PC-3 (cell line): ENCODE results near the gene C2CD3. TPM values are rescaled to one million over a fixed set of nuclear protein-coding genes. Genes with fewer than 3 reads are reported as not detected.

Source experiments
- ATAC-seq: fragments of 200-7000 bp; cut with Tn5 transposase; 2 replicates; pipeline ENCODE4 v1.9.1; 2020; ENCODE audit warnings: mild to moderate bottlenecking, moderate library complexity
- BruUV-seq: library from RNA; stranded (reverse); fragments of 400-500 nt; replicated peaks from 2 replicates; lab custom pipeline; 2021; lab: Mats Ljungman, UMichigan
- CTCF ChIA-PET: fragments of 300-600 bp; sonication (Branson Sonifier 250); formaldehyde crosslinking; loops from one replicate; lab custom pipeline; 2022; ENCODE audit warnings: antibody characterized with exemption; lab: Charles Lee
- POLR2A ChIA-PET: fragments of 300-600 bp; sonication (Branson Sonifier 250); formaldehyde crosslinking; loops from one replicate; lab custom pipeline; 2022; ENCODE audit warnings: antibody characterized with exemption; ENCODE audit not compliant: unreplicated experiment; lab: Charles Lee
- DNase-seq: peaks from one replicate; pipeline ENCODE4 v3.0.0-alpha.2; 2015
- H2AFZ ChIP-seq: fragments of 300-600 bp; sonication (generic); 2 replicates; pipeline ENCODE4 v1.6.0; 2016; ENCODE audit warnings: antibody characterized with exemption, low read length
- H3F3A ChIP-seq: fragments of 300-600 bp; sonication (generic); one replicate; pipeline ENCODE4 v1.6.0; 2017; ENCODE audit warnings: antibody characterized with exemption, low read length, control low read depth, mild to moderate bottlenecking; ENCODE audit not compliant: unreplicated experiment
- H3K27ac ChIP-seq: fragments of 300-600 bp; sonication (generic); 2 replicates; pipeline ENCODE4 v1.5.1; 2016; ENCODE audit warnings: mild to moderate bottlenecking, low read length
- H3K27me3 ChIP-seq: fragments of 300-600 bp; sonication (generic); 2 replicates; pipeline ENCODE4 v1.6.1; 2016; ENCODE audit warnings: low read length, mixed read lengths
- H3K36me3 ChIP-seq: fragments of 300-600 bp; sonication (generic); 2 replicates; pipeline ENCODE4 v1.6.1; 2016; ENCODE audit warnings: low read depth, mixed run types, low read length, mixed read lengths
- H3K4me1 ChIP-seq: fragments of 300-600 bp; sonication (generic); 2 replicates; pipeline ENCODE4 v1.5.1; 2016; ENCODE audit warnings: low read length; ENCODE audit not compliant: insufficient read depth
- H3K4me2 ChIP-seq: fragments of 300-600 bp; sonication (generic); 2 replicates; pipeline ENCODE4 v1.6.0; 2016; ENCODE audit warnings: low read length
- H3K4me3 ChIP-seq: fragments of 300-600 bp; sonication (generic); 2 replicates; pipeline ENCODE4 v1.5.1; 2016; ENCODE audit warnings: mild to moderate bottlenecking, low read length, mixed read lengths
- H3K79me2 ChIP-seq: fragments of 300-600 bp; sonication (generic); 2 replicates; pipeline ENCODE4 v1.6.1; 2017; ENCODE audit warnings: low read length, mixed read lengths
- H3K9ac ChIP-seq: fragments of 300-600 bp; sonication (generic); 2 replicates; pipeline ENCODE4 v1.6.0; 2016; ENCODE audit warnings: mild to moderate bottlenecking, low read length
- H3K9me2 ChIP-seq: fragments of 300-600 bp; sonication (generic); replicated peaks from 2 replicates; pipeline ENCODE4 v1.6.1; 2016; ENCODE audit warnings: mixed run types, low read length, mixed read lengths
- H3K9me3 ChIP-seq: fragments of 300-600 bp; sonication (generic); 2 replicates; pipeline ENCODE4 v1.6.1; 2016; ENCODE audit warnings: low read length, mixed read lengths
- H4K20me1 ChIP-seq: fragments of 300-600 bp; sonication (generic); 2 replicates; pipeline ENCODE4 v1.6.1; 2016; ENCODE audit warnings: low read length, mixed read lengths
- EZH2 ChIP-seq: fragments of 300-600 bp; sonication (generic); IDR thresholded peaks from one replicate; pipeline ENCODE4 v1.6.1; 2017; ENCODE audit warnings: antibody characterized with exemption, mild to moderate bottlenecking, low read length; ENCODE audit not compliant: unreplicated experiment
- EZH2phosphoT487 ChIP-seq: fragments of 300-600 bp; sonication (generic); IDR thresholded peaks from 2 replicates; pipeline ENCODE4 v1.6.1; 2018; ENCODE audit warnings: mild to moderate bottlenecking, antibody characterized with exemption, low read length, borderline replicate concordance
- intact Hi-C: fragments of 100-400 bp; cut with micrococcal nuclease; formaldehyde crosslinking; loops from 2 replicates; pipeline ENCODE4 v1.9.0; 2023
- total RNA-seq: library from RNA; depleted of rRNA; stranded (reverse); fragments of >200 nt; gene quantifications from 2 replicates; pipeline ENCODE4 v1.2.3, GENCODE V29; 2014
- TF ChIP-seq, protein P1 (sequence below): fragments of 300-600 bp; sonication (generic); conservative IDR thresholded peaks from 2 replicates; pipeline ENCODE4 v1.5.1; 2017; ENCODE audit warnings: antibody characterized with exemption, low read depth, mild to moderate bottlenecking, low read length

C2CD3 gene
- total RNA-seq, 1 experiment from 2014 or later: 27.3 TPM

DNA sequence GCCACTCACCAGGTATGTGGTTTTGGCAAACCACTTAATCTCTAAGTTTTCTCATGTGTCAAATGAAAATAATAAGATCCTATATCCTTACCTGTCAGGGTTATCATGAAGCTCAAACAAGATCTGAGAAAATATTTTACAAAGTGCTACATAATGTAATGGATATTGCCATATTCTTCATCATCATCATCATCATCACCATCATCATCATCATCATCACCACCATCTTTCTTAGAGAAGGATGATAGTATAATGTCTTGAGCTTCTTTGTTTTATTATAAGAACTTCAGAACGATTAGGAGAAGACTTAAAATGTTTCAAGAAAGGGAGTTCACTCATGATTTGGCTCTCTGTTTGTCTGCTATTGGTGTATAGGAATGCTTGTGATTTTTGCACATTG is 89.4 kb downstream of the C2CD3 start:
- no peak overlapping the region for H3K4me2 ChIP-seq
- no peaks in the 10 kb centered on the region for H3K27me3 ChIP-seq
- no peaks in the 10 kb centered on the region for H3K9me2 ChIP-seq
- TF ChIP-seq EZH2phosphoT487: no peak
- TF ChIP-seq EZH2: no peak
- TF ChIP-seq, protein P1, sequence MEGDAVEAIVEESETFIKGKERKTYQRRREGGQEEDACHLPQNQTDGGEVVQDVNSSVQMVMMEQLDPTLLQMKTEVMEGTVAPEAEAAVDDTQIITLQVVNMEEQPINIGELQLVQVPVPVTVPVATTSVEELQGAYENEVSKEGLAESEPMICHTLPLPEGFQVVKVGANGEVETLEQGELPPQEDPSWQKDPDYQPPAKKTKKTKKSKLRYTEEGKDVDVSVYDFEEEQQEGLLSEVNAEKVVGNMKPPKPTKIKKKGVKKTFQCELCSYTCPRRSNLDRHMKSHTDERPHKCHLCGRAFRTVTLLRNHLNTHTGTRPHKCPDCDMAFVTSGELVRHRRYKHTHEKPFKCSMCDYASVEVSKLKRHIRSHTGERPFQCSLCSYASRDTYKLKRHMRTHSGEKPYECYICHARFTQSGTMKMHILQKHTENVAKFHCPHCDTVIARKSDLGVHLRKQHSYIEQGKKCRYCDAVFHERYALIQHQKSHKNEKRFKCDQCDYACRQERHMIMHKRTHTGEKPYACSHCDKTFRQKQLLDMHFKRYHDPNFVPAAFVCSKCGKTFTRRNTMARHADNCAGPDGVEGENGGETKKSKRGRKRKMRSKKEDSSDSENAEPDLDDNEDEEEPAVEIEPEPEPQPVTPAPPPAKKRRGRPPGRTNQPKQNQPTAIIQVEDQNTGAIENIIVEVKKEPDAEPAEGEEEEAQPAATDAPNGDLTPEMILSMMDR: no peak
- H2AFZ ChIP-seq: no peak overlapping the region
- intact Hi-C loops: no loop called here
- POLR2A ChIA-PET: no interaction called here
- no peak overlapping the region for H3K27ac ChIP-seq
- ATAC-seq (no peak), DNase-seq (no peak)
- H3K9me3 ChIP-seq: no peaks in the 10 kb centered on the region
- H3F3A ChIP-seq: no peaks in the 10 kb centered on the region
- H3K9ac ChIP-seq: no peak overlapping the region
- CTCF ChIA-PET: no interaction called here
- H4K20me1 ChIP-seq: no peaks in the 10 kb centered on the region
- peaks cover 4% of the 10 kb centered on the region; the same call in 1 of the 2 replicates for H3K36me3 ChIP-seq
- no peak overlapping the region for H3K4me3 ChIP-seq
- H3K4me1 ChIP-seq: peaks cover 15% of the 10 kb centered on the region
- BruUV-seq: no TSS peak
- no peaks in the 10 kb centered on the region for H3K79me2 ChIP-seq

DNA sequence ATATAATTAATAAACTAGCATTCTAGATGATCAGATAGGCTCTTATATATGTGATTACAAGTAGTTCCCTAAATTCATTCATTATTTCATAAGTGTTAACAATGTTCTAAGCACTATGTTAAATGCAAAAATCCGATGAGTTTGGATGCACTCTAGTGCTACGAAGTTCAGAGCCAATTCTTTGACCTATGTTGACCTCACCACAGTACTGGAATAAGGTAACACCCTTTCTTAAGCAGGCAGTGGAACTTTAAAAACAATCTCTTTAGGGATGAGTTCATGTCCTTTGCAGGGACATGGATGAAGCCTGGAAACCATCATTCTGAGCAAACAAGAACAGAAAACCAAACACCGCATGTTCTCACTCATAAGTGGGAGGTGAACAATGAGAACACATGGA is 93.6 kb downstream of the C2CD3 start:
- TF ChIP-seq EZH2phosphoT487 (no peak), EZH2 (no peak)
- TF ChIP-seq, protein P1: no peak

DNA sequence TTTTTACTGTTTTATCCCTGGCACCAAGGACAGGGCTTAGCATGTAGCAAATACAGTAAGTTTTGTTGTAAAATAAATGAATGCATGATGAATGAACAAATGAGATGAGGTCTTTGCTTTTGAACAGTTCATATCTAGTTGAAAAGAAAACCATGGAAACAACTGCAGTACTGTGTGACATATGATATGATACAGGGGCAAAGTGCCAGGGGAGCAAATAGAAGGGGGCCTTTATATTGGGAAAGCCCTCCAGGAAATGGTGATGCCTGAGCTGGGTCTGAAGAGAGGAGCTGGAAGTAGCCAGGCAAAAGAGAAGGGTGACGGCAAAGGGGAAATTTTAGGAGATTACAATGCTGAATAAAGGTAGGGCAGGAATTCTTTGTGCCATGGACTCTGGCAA is 98.1 kb downstream of the C2CD3 start:
- no peak for DNase-seq
- no peak for TF ChIP-seq EZH2
- no peak for TF ChIP-seq EZH2phosphoT487
- TF ChIP-seq, protein P1: no peak
- no peak overlapping the region for H3K27ac ChIP-seq
- H3K9me3 ChIP-seq: no peaks in the 10 kb centered on the region
- H3K4me3 ChIP-seq: no peak overlapping the region
- H3K79me2 ChIP-seq: no peaks in the 10 kb centered on the region
- ChIA-PET CTCF (no interaction called here), POLR2A (no interaction called here)
- no peak overlapping the region for H3K9ac ChIP-seq
- H2AFZ ChIP-seq: no peak overlapping the region
- no peaks in the 10 kb centered on the region for H3K9me2 ChIP-seq
- no peaks in the 10 kb centered on the region for H3F3A ChIP-seq
- no peaks in the 10 kb centered on the region for H3K27me3 ChIP-seq
- intact Hi-C loops: no loop called here
- BruUV-seq: no TSS peak
- no peak for ATAC-seq
- peaks cover 14% of the 10 kb centered on the region for H3K36me3 ChIP-seq
- peaks cover 45% of the 10 kb centered on the region for H3K4me1 ChIP-seq
- H3K4me2 ChIP-seq: no peak overlapping the region
- H4K20me1 ChIP-seq: no peaks in the 10 kb centered on the region

More for the DNA sequence above, 93.6 kb downstream of the C2CD3 start:
- no peak overlapping the region for H3K9ac ChIP-seq
- no peak overlapping the region for H3K4me3 ChIP-seq
- CTCF ChIA-PET: no interaction called here
- H3F3A ChIP-seq: no peaks in the 10 kb centered on the region
- POLR2A ChIA-PET: no interaction called here
- no peak overlapping the region for H3K4me2 ChIP-seq
- peaks cover 5% of the 10 kb centered on the region; the same call in 1 of the 2 replicates for H3K4me1 ChIP-seq
- H3K9me2 ChIP-seq: no peaks in the 10 kb centered on the region
- no TSS peak for BruUV-seq
- H3K27me3 ChIP-seq: no peaks in the 10 kb centered on the region
- no peak overlapping the region for H2AFZ ChIP-seq
- intact Hi-C loops: no loop called here
- H4K20me1 ChIP-seq: no peaks in the 10 kb centered on the region
- no peaks in the 10 kb centered on the region for H3K79me2 ChIP-seq
- ATAC-seq: no peak
- no peak for DNase-seq
- no peak overlapping the region for H3K27ac ChIP-seq
- no peaks in the 10 kb centered on the region for H3K9me3 ChIP-seq
- H3K36me3 ChIP-seq: peaks cover 12% of the 10 kb centered on the region
